Measurements from ENCODE around the gene PARP1. TPM values are rescaled to one million over a fixed set of nuclear protein-coding genes. Genes with fewer than 3 reads are reported as not detected.

Gene PARP1
- total RNA-seq, 1 donor from 2014 or later, result 91.1 TPM

DNA sequence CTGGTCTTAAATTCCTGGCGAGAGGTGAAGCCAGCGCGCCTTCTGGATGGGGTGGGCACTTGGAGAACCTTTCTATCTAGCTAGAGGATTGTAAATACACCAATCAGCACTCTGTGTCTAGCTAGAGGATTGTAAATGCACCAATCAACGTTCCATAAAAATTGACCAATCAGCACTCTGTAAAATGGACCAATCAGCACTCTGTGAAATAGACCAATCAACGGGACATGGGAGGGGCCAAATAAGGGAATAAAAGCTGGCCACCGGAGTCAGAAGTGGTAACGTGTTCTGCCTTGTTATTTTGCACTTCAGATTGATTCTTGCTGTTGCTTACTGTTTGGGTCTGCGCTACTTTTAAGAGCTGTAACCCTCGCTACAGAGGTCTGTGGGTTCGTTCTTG, 87.0 kb downstream of the PARP1 start:
- TF ChIP-seq, protein P1, sequence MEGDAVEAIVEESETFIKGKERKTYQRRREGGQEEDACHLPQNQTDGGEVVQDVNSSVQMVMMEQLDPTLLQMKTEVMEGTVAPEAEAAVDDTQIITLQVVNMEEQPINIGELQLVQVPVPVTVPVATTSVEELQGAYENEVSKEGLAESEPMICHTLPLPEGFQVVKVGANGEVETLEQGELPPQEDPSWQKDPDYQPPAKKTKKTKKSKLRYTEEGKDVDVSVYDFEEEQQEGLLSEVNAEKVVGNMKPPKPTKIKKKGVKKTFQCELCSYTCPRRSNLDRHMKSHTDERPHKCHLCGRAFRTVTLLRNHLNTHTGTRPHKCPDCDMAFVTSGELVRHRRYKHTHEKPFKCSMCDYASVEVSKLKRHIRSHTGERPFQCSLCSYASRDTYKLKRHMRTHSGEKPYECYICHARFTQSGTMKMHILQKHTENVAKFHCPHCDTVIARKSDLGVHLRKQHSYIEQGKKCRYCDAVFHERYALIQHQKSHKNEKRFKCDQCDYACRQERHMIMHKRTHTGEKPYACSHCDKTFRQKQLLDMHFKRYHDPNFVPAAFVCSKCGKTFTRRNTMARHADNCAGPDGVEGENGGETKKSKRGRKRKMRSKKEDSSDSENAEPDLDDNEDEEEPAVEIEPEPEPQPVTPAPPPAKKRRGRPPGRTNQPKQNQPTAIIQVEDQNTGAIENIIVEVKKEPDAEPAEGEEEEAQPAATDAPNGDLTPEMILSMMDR (IDR thresholded peaks at IDR 0.05; ENCODE audit: insufficient read depth, low read length, poor library complexity, severe bottlenecking), result no peak
- no peak for DNase-seq (ENCODE audit: low read depth)
- no peak overlapping the region for H3K4me3 ChIP-seq (ENCODE audit: low read depth, low read length)
- no peaks in the 10 kb centered on the region for H3K27me3 ChIP-seq (ENCODE audit: control insufficient read depth, insufficient read depth, low read length)
- no peaks in the 10 kb centered on the region for H3K36me3 ChIP-seq (ENCODE audit: control insufficient read depth, insufficient read depth, low read length)

DNA sequence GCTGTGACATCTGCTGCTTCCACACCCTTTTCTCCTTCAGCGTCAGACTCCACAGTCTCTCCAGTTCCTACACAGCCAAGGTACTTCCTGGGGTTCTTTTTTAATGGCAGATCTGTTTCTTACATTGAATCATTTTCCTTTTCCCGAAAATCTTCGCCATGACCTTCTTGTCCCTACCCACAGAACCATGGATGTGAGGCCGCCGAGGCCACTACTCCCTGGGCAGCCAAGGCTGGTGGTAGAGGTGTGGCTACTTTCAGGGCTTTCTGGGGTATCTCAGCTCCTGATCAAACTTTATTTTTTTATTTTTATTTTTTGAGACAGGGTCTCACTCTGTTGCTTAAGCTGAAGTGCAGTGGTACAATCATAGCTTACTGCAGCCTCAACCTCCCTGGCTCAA, 89.4 kb downstream of the PARP1 start:
- Histone ChIP-seq H3K27me3 (ENCODE audit: control insufficient read depth, insufficient read depth, low read length) (no peaks in the 10 kb centered on the region), H3K4me3 (ENCODE audit: low read depth, low read length) (no peak overlapping the region), H3K36me3 (ENCODE audit: control insufficient read depth, insufficient read depth, low read length) (no peaks in the 10 kb centered on the region)
- TF ChIP-seq, protein P1 (IDR thresholded peaks at IDR 0.05; ENCODE audit: insufficient read depth, low read length, poor library complexity, severe bottlenecking), result no peak
- no peak for DNase-seq (ENCODE audit: low read depth)

DNA sequence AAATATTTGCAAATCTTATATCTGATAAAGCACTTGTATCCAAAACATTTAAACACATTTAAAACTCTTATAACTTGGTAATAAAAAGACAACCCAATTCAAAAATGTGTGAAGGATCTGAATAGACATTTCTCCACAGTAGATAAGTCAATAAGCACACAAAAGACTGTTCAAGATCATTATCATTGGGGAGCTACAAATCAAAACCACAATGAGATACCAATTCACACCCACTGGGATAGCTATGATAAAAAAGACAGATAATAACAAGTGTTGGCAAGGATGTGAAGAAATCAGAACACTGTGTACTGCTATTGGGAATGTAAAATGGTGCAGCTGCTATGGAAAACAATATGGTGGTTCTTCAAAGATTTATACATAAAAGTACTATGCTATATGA, 93.8 kb downstream of the PARP1 start:
- Histone ChIP-seq H3K4me3 (ENCODE audit: low read depth, low read length) (no peak overlapping the region), H3K36me3 (ENCODE audit: control insufficient read depth, insufficient read depth, low read length) (no peaks in the 10 kb centered on the region), H3K27me3 (ENCODE audit: control insufficient read depth, insufficient read depth, low read length) (no peaks in the 10 kb centered on the region)
- TF ChIP-seq, protein P1 (IDR thresholded peaks at IDR 0.05; ENCODE audit: insufficient read depth, low read length, poor library complexity, severe bottlenecking), result no peak
- DNase-seq (ENCODE audit: low read depth), result no peak

DNA sequence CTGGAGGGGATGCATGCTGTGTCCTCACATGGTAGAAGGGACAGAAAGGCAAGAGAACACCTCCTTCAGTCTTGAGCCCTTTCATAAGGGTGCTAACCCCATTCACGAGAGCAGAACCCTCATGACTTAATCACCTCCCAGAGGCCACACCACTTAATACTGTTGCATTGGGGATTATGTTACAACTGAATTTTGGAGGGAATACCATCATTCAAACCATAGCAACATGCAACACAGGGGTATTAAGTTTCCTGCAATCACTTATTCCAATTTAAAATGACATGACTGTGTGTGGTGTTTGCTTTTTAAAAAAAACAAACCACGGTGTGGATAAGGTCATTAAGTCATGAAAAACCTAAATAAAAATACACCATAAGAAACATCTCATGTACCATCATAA, 95.8 kb downstream of the PARP1 start:
- no peak for DNase-seq (ENCODE audit: low read depth)
- no peaks in the 10 kb centered on the region for H3K27me3 ChIP-seq (ENCODE audit: control insufficient read depth, insufficient read depth, low read length)
- TF ChIP-seq, protein P1 (IDR thresholded peaks at IDR 0.05; ENCODE audit: insufficient read depth, low read length, poor library complexity, severe bottlenecking), result no peak
- H3K36me3 ChIP-seq (ENCODE audit: control insufficient read depth, insufficient read depth, low read length), result no peaks in the 10 kb centered on the region
- H3K4me3 ChIP-seq (ENCODE audit: low read depth, low read length), result no peak overlapping the region

DNA sequence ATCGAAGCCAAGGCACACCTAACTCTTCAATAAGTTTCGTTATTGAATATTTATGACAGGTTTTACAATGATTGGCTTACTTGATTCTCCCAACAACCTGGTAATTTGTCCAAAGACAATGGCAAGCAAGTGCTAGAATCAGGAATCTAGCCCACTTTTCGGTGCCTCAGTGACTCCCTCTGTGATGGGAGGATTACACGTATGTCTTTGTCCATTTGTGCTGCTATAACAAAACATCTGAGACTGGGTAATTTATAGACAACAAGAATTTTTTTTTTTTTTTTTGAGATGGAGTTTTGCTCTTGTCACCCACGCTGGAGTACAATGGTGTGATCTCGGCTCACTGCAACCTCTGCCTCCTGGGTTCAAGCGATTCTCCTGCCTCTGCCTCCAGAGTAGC, 96.5 kb downstream of the PARP1 start:
- Histone ChIP-seq H3K27me3 (ENCODE audit: control insufficient read depth, insufficient read depth, low read length) (no peaks in the 10 kb centered on the region), H3K4me3 (ENCODE audit: low read depth, low read length) (no peak overlapping the region), H3K36me3 (ENCODE audit: control insufficient read depth, insufficient read depth, low read length) (no peaks in the 10 kb centered on the region)
- TF ChIP-seq, protein P1 (IDR thresholded peaks at IDR 0.05; ENCODE audit: insufficient read depth, low read length, poor library complexity, severe bottlenecking), result no peak
- no peak for DNase-seq (ENCODE audit: low read depth)

Other genes starting within 250 kb of the PARP1 start
- gene ACBD3, start 221.4 kb downstream of the PARP1 start, total RNA-seq, result 41.3 and 46.3 TPM in 2 replicates
- 0.41 and 0.67 TPM in 2 replicates for gene MIXL1, start 184.4 kb downstream of the PARP1 start, total RNA-seq
- gene LIN9, start 98.9 kb downstream of the PARP1 start, total RNA-seq, result 3.8 and 4.6 TPM in 2 replicates
- gene STUM, start 140.7 kb upstream of the PARP1 start, total RNA-seq, result 0.04 TPM in 1 of 2 replicates, not detected in the other

Data from kidney epithelial cell (primary cell).